ENCODE data around the gene ADAMTSL3.
"Not testable (repeated sequence)": the region's sequence is repeated elsewhere in the genome, so short reads cannot be mapped to it uniquely, and the experiment has no call there.

The ADAMTSL3 gene

DNA sequence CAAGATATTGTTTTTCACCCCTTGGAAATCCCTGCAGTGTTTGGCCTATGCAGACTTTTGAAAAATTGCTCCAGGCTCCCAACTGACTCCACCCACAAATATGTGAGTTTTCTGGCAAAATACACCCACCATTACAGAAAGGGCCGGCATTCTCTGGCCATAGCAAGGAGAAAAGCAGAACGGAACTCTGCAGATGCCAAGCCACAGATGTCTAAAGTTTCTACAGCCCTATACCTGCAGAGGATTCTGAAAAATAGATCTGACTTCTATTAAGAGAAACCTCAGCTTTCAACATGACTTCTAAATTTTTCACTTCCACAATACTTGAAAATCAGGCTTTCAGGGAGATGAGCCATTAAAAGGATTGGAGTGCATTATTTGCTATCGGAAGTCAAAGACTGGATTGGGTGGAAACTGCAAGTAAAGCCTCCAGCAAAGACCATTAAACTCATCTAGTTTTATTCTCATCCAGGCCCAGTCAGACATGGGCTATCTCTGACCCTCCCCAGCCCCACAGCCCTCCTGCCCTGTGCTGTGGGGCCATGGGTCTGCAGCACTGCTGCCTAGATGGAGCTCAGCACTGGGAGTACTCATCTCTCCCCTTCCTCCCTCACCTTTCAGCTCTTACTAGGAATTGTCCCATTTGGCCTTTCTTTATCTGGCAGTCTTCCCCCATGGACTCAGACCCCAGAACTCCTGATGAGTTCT is 338.6 kb downstream of the ADAMTSL3 start:
- DNase-seq, result no peak

DNA sequence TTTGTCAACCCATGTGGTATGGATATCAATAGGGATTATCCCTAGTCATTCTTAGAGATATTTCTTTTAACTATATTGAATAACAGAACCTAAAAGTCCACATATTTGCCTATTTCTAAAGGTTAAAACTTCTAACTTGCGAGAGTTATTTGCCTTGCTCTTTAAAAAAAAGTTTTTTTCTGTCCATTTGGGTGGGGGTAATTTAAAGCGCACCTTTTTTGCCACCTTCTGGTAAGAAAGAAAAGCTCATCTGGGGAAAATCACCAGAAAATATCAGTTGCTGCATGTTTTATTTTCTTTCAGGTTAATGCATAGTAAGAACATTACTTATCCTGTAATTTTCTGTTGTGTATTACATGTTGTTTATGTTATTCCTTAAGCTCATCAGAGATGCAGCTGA is 339.7 kb downstream of the ADAMTSL3 start:
- no peak for DNase-seq

DNA sequence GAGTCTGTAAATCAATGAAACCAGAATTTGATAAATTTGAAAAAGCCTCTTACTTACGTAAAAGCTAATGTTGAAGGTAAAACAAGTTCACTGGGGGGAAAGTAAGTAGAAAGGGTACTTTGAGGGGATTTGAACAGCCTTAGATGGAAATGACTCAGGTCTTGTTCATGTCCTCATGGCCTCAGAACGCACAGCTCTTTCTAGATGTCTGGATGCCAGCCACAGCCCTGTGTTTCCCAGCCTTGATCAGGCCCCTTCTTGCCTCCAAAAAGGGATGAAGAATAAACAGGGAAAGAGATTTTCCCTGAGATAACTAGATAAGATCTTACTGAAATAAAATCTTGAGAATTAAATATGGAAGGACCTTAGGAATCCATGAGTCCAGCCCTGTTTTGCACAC is 344.6 kb downstream of the ADAMTSL3 start:
- no peak for DNase-seq

DNA sequence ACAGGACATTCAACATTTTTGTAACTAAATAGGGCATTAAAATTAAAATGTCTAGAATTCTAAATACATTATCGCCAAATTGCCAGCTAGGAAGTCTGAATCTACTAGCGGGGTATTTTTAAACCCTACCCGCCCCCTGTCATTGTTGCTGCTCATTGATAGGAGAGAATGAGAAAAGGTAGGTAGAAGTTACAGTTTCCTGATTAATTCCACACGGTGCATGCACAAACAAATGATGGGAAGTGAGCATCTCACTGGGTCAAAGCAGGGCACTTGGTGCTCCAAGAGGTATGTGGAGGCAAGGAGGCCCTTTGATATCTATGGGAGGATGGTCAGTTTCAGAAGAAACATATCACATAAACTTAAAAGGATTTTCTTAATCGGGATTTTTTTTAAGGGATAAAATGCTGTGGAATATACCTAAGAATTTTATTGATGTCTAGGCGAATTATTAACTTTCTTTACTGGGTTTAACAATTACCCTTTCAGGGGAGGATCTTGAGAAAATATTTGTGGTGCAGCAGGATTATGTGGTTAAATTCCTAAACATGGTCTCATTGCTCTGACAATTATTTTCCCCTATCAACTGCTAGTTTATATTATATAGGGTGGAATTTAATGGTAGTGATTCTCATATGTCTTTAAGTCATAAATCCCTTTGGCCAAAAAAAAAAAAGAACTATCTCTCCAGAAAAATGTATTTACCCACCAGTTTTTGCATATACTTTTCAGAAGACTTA is 345.6 kb downstream of the ADAMTSL3 start:
- DNase-seq, result no peak

DNA sequence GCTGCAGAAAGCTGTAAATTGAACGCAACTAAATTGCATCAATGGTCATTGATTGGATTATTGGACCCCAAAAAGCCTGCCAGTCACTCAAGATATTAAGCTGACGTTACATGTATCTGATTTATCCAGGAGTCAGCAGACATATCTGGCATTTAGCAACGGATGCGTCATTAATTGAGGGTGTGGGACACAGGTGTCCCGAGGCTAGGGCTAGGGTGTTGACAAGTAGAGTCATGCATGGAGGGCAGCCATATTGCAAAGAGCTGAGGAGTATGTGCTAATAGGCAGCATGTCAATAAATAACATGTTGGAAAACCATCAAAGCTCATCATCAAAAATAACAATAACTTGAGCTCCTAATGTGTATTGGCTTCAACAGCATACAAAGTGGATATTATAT is 347.1 kb downstream of the ADAMTSL3 start:
- DNase-seq, result no peak

DNA sequence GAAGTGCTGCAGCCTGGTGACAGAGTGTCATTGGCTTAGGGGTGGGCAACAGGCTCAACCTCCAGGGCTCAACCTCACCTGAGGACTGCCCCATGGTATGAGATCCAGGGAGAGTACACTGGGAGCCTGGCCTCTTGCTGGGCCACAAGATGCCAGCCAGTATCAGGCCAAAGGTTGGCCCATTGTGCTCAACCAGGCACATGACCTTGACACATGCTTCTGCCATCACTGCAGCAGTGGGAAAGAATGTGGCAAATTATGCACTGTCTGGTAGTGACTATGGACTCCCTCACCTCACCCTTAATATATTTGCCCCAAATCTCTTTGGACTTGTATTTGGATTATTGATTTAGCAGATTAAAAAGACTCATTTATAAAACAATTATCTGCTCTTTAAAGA is 347.7 kb downstream of the ADAMTSL3 start:
- no peak for DNase-seq

DNA sequence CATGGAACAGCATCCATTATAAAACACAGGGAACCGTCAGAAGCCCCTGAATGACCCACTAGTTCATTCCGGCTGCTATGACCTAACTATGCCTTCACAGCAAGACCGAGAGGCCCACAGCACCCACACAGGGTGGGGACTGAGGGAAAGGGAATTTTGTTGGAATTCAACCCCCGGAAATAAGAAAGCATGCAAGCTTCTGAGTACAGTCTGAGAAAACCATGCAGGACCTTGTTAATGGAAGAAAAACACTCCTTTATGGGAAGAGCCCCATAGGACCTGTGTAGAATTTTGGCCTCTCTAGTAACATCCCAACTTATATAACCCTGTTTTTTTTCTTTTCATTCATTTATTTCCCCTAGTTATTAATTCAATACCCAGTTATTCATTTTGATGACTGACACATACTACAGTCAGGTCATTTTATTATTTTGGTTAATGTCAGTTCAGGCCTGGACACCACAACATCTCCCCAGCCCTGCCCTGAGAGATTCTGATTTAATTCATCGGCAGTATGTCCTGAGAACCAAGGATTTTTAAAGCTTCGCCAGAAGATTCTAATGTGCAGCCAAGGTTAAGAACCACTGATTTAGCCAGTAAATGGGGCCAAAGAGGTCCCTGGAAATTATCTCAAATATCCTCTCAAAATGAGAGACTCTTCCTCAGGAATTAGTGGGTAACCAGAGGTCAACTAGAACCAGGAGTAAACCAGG is 350.0 kb downstream of the ADAMTSL3 start:
- DNase-seq, result no peak

DNA sequence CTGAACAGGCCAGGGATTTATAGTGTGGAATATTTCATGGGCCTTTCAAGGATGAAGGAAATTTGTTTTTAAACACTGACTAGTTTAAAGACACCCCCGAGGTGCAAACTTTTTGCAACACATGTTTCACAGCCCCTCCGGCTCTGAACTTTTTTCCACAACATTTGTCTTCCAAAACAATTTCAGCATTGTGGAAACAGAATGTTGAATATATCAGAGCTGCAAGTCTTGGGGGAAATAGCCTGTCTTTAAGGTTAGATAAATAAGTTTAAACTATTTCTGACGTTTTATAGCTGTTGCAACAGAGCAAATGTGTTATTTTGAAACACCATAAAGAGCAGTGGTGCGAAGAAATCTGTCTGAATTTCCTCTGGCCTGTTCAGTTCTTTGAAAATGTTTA is 352.5 kb downstream of the ADAMTSL3 start:
- DNase-seq, result no peak

DNA sequence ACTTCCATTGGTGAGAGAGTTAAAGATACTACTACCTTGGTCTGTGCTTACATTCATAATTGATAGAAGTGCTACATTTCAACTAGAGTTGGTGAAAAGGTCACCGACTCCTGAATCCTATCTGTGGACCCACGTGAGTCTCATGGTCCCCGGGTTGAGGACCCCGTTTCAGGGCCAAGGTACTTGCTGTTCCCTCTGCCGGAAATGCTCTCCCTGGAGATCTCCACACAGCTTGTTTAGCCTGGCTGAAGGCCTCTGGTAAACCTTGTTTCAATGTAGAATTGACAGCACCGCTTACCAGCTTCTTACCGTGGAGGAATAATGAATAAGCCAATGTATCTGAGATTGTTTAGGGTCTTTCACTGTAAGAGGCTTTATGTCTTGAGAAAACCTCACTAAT is 355.7 kb downstream of the ADAMTSL3 start:
- DNase-seq, result no peak

DNA sequence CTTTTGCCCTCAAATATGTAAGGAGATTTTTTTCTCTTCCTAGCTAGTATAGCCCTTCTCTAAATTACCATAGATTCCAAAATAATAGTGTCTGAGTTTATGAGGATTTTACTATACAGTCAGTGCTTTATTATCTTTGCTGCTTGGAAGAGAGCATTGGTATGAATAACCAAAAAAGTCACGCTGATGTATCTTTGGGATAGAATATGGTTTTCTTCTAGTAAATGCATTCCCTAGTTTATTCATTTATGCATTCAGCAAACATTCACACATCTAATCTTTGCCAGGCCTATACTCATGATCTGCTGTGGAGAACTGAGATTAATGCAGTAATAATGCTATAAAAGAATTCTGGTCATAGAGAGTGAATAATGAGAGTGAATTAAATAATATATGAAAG is 356.3 kb downstream of the ADAMTSL3 start:
- no peak for DNase-seq

DNA sequence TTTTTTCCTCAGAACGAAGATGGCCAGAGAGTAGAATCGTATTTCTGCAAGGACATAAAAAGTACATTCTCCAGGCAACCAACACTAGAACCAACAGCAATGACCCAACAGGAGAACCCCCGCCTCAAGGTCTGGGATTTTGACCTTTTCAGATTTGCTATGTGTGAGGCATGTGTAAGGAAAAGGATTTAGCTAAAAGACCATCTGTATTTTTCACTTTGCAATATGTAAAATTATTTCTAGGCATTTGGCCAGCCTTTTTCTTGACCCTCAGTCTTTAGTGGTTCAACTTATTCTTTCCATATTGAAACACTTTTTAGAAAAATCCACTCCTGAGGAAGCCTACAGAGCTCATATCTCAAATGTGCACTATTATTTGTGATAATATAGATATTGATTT is 362.4 kb downstream of the ADAMTSL3 start:
- no peak for DNase-seq

DNA sequence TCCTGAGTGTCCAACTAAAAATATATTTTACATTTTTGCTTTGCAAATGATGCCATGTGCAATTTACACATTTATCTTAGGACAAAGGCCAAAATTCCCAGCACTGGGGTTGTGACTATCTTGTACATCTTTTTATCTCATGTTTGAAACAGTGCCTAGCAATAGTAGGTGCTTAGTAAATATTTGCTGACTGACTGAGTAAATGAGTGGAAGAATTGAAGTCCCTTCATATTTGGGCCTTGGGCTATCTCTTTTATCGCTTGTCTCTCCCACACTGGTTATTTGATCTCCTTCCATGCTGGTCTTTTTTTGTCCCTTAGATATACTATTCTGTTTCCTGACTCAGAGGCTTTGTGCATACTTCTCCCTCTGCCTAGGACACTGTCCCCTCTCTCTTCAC is 368.6 kb downstream of the ADAMTSL3 start:
- DNase-seq, result no peak

DNA sequence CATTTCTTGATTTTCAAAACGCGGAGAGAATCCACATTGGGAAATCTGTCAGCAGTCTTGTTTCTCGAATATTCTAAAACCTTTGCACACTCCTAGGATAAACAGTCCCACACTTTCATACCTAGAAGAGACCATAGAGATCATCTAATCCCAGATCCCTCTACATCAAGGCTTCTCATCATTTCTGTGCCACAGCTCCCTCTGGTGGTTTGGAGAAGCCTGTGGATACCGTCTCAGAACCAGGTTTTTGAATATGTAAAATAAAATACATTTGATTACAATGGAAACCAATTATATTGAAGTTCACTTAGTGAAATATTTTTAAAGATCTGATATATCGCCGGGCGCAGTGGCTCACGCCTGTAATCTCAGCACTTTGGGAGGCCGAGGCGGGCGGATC is 369.7 kb downstream of the ADAMTSL3 start:
- DNase-seq, result no peak

DNA sequence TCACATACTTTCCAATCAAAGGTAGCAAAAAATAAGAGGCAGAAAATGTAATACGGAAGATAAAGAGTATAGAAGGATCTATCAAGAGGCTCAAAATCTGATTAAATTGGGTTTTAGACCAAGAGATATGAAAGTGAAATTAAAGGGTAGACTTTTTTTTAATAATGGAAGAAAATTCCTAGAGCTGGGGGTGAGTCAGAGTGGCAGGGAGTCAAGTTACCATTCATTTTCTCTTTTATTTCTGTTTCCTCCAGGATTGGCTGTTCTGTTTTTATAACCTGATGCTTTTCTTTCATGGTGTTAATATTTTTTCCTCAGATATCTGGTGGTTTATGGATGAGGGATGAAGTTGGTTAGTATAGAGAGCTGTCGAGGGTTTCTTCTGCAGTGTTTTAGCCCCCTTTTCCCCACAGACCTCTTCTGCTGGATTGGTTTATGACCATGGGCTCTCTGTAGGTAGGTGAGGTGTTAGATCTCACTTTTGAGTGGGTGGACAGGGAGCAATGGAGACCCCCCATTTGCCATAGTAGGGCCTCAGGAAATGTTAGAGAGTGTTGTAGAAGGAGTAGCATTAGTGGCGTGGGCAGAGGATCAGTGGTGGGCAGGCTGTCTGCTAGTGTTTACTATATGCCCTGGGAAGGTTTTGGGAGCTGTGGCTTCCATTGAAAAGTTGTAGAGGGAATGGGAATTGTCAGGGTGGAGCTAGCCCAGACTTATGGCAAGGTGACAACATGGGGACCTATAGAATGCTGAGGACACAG is 380.1 kb downstream of the ADAMTSL3 start:
- DNase-seq, result no peak

DNA sequence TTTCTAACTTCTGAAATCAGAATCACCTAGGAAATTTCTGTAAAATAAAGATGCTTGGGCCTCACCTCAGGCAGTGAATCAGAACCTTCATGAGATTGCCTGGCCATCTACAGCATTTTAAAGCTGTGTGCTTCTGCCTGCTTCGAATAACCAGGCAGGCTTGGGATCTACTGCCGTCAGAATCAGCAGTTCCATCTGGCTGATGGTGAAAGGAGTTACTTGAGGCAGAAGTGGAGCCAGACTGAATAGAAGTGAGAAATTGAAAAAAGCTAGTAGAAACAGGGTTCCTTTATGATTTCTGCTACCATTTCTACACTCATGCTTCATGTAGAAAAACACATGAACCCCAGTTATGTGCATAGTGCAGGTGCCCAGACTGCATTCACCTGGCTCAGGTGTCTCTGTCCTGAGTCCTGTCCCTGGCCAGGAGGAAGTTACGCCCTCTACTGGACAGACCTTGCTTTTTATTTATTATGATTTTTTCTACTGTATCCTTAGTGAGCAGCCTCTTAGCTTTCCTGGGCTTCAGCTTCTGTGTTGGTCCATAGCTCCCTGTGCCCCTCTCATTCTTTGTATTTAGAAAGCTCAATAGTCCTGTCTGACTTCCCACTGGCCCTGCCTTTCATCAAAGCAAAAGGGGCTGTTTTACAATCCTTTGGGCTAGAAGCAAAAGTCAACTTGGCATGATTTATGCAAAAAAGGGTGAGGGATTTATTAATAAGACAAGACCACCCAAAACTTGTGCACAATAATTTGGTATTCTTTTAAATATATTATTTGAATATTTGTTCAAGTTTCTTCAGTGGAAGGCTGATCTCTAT is 380.9 kb downstream of the ADAMTSL3 start:
- DNase-seq, result no peak

DNA sequence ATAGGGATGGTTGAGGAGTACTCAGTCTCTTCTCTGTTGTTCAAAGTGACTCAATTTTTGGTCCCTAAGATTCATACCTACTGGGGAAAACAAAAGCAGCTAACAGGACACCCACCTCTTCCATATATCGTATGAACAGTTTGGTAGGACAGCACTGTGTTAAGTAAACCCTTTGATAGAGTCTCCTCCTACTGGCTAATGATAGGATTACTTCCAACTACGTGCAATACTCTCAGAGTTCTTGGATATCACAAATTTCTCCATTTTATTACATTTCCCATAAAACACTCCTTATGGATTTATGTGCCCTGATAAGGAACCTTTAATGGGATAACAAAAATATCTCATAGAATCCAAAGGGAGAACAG is 381.5 kb downstream of the ADAMTSL3 start:
- no peak for DNase-seq

DNA sequence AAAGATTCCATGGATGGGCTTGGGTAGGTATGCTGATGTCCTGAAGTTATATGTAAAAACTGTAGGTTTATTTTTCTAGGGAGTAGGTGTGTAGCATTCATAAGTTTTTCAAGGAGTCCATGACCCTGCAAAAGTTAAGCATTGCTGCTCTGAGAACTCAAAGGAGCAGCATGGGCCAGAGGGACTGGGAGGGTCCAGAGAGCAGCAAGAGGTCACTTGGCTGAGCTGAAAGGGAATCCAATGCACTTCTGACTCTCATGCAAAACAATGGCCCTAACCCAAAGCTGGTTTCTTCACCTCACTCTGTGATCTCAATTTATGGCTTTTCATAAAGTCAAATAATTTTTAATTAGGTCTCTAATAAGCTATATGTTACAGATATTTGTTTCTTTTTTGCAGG is 383.4 kb downstream of the ADAMTSL3 start:
- no peak for DNase-seq

DNA sequence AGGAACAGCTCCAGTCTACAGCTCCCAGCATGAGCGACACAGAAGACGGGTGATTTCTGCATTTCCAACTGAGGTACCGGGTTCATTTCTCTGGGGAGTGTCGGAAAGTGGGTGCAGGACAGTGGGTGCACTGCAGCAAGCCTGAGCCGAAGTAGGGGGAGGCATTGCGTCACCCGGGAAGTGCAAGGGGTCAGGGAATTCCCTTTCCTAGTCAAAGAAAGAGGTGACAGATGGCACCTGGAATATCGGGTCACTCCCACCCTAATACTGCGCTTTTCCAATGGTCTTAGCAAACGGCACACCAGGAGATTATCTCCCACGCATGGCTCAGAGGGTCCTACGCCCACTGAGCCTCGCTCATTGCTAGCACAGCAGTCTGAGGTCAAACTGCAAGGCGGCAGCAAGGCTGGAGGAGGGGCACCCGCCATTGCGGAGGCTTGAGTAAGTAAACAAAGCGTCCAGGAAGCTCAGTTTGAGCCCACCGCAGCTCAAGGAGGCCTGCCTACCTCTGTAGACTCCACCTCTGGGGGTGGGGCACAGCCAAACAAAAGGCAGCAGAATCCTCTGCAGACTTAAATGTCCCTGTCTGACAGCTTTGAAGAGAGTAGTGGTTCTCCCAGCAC is 388.6 kb downstream of the ADAMTSL3 start:
- DNase-seq, result not testable (repeated sequence)

DNA sequence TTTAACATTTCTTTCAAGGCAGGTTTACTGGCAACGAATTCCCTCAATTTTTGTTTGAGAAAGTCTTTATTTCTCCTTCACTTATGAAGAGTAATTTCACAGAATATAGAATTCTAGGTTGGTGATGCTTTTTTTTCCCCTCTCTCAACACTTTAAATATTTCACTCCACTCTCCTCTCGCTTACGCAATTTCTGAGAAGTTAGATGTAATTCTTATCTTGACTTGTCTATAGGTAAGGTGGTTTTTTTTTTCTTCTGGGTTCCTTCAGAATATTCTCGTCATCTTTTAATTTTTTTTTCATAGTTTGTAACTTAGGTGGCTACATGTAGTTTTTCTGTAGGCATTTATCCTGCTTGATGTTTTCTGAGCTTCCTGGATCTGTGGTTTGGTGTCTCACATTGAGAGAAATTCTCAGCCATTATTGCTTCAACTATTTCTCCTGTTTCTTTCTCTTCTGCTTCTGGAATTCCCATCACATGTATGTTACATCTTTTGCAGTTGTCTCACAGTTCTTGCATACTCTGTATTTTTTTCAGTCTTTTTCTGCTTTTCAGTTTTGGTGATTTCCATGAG is 392.2 kb downstream of the ADAMTSL3 start:
- no peak for DNase-seq

DNA sequence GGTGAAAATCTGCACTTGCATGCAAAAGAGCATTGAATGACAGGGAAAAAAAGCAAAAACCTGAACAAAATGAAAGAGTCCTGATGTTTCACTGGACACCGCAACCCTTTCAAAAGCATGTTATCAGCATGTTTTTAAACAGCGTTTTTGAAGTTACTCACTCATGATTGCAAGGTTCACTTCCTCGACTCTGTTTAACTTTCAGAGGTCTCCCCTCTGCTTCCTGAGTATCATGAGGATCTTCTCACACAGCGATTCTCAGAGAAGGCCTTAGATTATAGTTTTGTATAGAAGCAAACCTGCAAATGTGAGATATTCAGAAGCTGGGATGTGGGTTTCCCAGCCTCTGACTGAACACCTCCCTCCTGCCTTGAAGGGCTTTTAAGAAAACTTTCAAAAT is 395.6 kb downstream of the ADAMTSL3 start:
- DNase-seq, result not testable (repeated sequence)

DNA sequence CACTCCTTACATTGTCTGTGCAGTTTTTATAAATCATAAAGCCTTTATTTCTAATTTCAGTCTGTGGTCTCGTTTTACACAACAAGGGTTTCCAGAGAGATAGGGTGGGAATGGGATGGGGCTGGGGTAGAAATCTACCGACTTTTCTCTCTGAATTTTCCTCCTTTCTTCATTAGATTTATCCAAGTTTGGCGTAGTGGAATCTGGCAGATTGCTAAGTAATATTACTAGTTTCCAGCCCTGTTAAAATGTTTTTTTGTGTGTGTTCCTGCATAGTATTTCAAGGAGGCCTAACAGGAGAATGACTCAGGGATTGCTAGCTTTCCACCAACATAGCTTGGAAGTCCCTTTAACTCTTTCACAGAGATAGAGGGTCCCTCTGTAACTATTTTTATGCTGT is 396.2 kb downstream of the ADAMTSL3 start:
- no peak for DNase-seq

DNA sequence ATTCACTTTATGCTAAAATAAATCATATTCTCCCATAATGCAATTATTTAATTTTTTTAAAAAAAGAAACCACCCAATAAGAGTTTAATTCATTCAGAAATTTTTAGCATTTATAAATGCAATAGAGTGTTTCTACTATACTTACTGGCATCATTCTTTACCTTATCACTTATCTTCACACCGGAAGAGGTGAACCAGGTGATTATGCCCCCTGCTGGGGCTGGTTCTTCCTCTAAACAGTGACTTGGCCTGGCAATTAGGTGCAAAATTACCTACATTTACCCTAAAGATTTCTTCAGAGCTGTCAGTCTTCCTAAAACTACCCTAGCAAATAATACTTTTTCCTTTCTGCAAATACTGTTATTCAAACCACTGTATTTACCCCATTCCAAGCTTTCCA is 397.2 kb downstream of the ADAMTSL3 start:
- not testable (repeated sequence) for DNase-seq
